Coronary artery (tissue), 2 donors: Measurements from ENCODE around the gene ZNF165.
"Not testable (repeated sequence)": the region's sequence is repeated elsewhere in the genome, so short reads cannot be mapped to it uniquely, and the experiment has no call there.

Source experiments
- DNase-seq: peaks from one replicate; pipeline ENCODE4 v3.0.0-alpha.2; 2017; ENCODE audit warnings: low spot score
- H3K27ac ChIP-seq, 2 donors: fragments of 200-600 bp; sonication (generic); one replicate each; pipeline ENCODE4 v1.5.1; 2016 to 2019
- H3K4me3 ChIP-seq: fragments of 200-600 bp; sonication (generic); 2 replicates; pipeline ENCODE4 v1.5.1; 2016; ENCODE audit warnings: mild to moderate bottlenecking, moderate library complexity
- TF ChIP-seq, protein P1 (sequence below): fragments of 200-600 bp; sonication (generic); IDR thresholded peaks from one replicate; pipeline ENCODE4 v1.5.1; 2019; ENCODE audit warnings: antibody characterized with exemption

ZNF165 gene

GRCh38 chr6:28080631-28081485, 490 bp downstream of the ZNF165 start:
- peak; percentile 96 for DNase-seq
- peak overlapping the region; percentile 81 to 87 for H3K27ac ChIP-seq
- TF ChIP-seq, protein P1, sequence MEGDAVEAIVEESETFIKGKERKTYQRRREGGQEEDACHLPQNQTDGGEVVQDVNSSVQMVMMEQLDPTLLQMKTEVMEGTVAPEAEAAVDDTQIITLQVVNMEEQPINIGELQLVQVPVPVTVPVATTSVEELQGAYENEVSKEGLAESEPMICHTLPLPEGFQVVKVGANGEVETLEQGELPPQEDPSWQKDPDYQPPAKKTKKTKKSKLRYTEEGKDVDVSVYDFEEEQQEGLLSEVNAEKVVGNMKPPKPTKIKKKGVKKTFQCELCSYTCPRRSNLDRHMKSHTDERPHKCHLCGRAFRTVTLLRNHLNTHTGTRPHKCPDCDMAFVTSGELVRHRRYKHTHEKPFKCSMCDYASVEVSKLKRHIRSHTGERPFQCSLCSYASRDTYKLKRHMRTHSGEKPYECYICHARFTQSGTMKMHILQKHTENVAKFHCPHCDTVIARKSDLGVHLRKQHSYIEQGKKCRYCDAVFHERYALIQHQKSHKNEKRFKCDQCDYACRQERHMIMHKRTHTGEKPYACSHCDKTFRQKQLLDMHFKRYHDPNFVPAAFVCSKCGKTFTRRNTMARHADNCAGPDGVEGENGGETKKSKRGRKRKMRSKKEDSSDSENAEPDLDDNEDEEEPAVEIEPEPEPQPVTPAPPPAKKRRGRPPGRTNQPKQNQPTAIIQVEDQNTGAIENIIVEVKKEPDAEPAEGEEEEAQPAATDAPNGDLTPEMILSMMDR, result no peak
- H3K4me3 ChIP-seq, result peak overlapping the region; percentile 77

- H3K4me3 ChIP-seq, result peak overlapping the region; percentile 77
- H3K27ac ChIP-seq, result peak overlapping the region; percentile 81 to 87
- TF ChIP-seq, protein P1, result no peak
- DNase-seq, result no peak
These were observed 1.1 kb downstream of the ZNF165 start for GRCh38 chr6:28081486-28081751.

- TF ChIP-seq, protein P1, result no peak
- no peak for DNase-seq
- H3K4me3 ChIP-seq, result no peak overlapping the region
- H3K27ac ChIP-seq, result no peak overlapping the region
These were observed 2.6 kb downstream of the ZNF165 start for GRCh38 chr6:28082939-28083338.

- no peak overlapping the region for H3K27ac ChIP-seq
- H3K4me3 ChIP-seq, result no peak overlapping the region
These were observed 8.7 kb downstream of the ZNF165 start for GRCh38 chr6:28089054-28089453.

GRCh38 chr6:28090917-28091586, 10.7 kb downstream of the ZNF165 start:
- Histone ChIP-seq H3K27ac (no peak overlapping the region), H3K4me3 (peak overlapping the region; percentile 60)
- no peak for DNase-seq
- TF ChIP-seq, protein P1, result no peak

More at GRCh38 chr6:28089054-28089453, 8.7 kb downstream of the ZNF165 start:
- TF ChIP-seq, protein P1, result no peak
- no peak for DNase-seq

DNA sequence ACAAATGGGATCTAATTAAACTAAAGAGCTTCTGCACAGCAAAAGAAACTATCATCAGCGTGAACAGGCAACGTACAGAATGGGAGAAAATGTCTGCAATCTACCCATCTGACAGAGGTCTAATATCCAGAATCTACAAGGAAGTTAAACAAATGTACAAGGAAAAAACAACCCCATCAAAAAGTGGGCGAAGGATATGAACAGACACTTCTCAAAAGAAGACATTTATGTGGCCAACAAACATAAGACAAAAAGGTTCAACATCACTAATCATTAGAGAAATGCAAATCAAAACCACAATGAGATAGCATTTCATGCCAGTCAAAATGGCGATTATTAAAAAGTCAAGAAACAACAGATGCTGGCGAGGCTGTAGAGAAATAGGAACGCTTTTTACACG, 21.9 kb downstream of the ZNF165 start:
- DNase-seq, H3K4me3 ChIP-seq, H3K27ac ChIP-seq: not testable (repeated sequence)

GRCh38 chr6:28102699-28103098, 22.3 kb downstream of the ZNF165 start:
- not testable (repeated sequence) for DNase-seq

More at GRCh38 chr6:28102699-28103098, 22.3 kb downstream of the ZNF165 start:
- H3K27ac ChIP-seq, H3K4me3 ChIP-seq: not testable (repeated sequence)
